ENCODE measurements around the gene PVALEF.

DNA sequence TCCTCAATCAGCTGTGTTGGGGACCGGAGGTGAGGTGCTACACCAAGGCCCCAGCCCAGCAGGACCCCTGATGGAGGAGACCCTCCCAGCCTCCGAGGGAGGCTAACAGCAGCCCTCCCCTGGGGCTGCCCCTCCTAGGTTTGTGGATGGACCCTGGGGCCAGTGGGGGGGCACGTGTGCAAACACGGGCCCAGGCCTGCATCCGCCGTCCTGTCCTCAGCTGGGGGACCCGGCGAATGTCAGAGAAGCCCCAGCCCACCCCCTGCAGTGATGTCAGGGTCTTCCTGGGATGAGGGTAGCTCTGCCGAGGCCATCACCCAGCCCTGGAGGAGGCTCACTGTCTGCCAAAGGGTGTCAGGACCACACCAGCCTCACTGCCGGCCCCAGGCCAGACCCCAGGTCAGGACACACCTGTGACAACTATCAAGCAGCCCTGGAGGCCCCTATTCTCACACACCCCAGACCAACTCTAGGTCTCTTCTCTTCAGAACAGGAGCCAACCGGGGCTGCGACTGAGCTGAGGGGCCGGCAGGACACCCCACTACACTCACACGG, 30.7 kb downstream of the PVALEF start:
- TF ChIP-seq, protein P1, sequence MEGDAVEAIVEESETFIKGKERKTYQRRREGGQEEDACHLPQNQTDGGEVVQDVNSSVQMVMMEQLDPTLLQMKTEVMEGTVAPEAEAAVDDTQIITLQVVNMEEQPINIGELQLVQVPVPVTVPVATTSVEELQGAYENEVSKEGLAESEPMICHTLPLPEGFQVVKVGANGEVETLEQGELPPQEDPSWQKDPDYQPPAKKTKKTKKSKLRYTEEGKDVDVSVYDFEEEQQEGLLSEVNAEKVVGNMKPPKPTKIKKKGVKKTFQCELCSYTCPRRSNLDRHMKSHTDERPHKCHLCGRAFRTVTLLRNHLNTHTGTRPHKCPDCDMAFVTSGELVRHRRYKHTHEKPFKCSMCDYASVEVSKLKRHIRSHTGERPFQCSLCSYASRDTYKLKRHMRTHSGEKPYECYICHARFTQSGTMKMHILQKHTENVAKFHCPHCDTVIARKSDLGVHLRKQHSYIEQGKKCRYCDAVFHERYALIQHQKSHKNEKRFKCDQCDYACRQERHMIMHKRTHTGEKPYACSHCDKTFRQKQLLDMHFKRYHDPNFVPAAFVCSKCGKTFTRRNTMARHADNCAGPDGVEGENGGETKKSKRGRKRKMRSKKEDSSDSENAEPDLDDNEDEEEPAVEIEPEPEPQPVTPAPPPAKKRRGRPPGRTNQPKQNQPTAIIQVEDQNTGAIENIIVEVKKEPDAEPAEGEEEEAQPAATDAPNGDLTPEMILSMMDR (IDR thresholded peaks at IDR 0.05): no peak
- TF ChIP-seq POLR2A (IDR thresholded peaks at IDR 0.05): no peak

Data from uterus (tissue), 2 donors.